ENCODE results near the gene D2HGDH.
"Not testable (repeated sequence)": the region's sequence is repeated elsewhere in the genome, so short reads cannot be mapped to it uniquely, and the experiment has no call there.

- not testable (repeated sequence) for TF ChIP-seq FOXM1 (IDR thresholded peaks at IDR 0.05; ENCODE audit: low read depth, low read length); CTCF (IDR thresholded peaks at IDR 0.05 in 2 of 3, conservative IDR thresholded peaks at IDR 0.05 in 1 of 3; ENCODE audit: control insufficient read depth in 2 of 3, extremely low read depth in 1 of 3, insufficient read depth in 1 of 3, low read depth in 3 of 3, low read length in 3 of 3); HDAC2 (IDR thresholded peaks at IDR 0.05)
Measured at GRCh38 chr2:241817821-241818215, 83.4 kb downstream of the D2HGDH start.
